WTC11 (cell line): Measurements from ENCODE around the gene PGBD5.

Experiments
- ETV6 ChIP-seq: sonication (generic); formaldehyde crosslinking; IDR thresholded peaks from 2 replicates; pipeline ENCODE4 v1.8.1; 2022; ENCODE audit warnings: mild to moderate bottlenecking, missing genetic modification reagents
- FOXP1 ChIP-seq: sonication (generic); formaldehyde crosslinking; IDR thresholded peaks from 2 replicates; pipeline ENCODE4 v1.8.0; 2022; ENCODE audit warnings: missing genetic modification reagents, mild to moderate bottlenecking, moderate library complexity, borderline replicate concordance
- IRF2 ChIP-seq: sonication (generic); formaldehyde crosslinking; IDR thresholded peaks from 2 replicates; pipeline ENCODE4 v1.8.0; 2022; ENCODE audit warnings: low read depth, missing genetic modification reagents, borderline replicate concordance
- JUN ChIP-seq: sonication (generic); formaldehyde crosslinking; IDR thresholded peaks from 2 replicates; pipeline ENCODE4 v1.8.0; 2023; ENCODE audit warnings: mild to moderate bottlenecking, missing genetic modification reagents
- KAT7 ChIP-seq: sonication (generic); formaldehyde crosslinking; IDR thresholded peaks from 2 replicates; pipeline ENCODE4 v1.8.1; 2023; ENCODE audit warnings: missing genetic modification reagents, mild to moderate bottlenecking, borderline replicate concordance
- RELA ChIP-seq: sonication (generic); formaldehyde crosslinking; IDR thresholded peaks from 2 replicates; pipeline ENCODE4 v1.8.1; 2022; ENCODE audit warnings: missing genetic modification reagents, mild to moderate bottlenecking, borderline replicate concordance
- RORB ChIP-seq: fragments of 250-450 bp; sonication (Bioruptor Pico); IDR thresholded peaks from 2 replicates; pipeline ENCODE4 v1.9.0; 2021; ENCODE audit warnings: mild to moderate bottlenecking
- ZNF121 ChIP-seq: sonication (generic); formaldehyde crosslinking; IDR thresholded peaks from 2 replicates; pipeline ENCODE4 v1.8.0; 2023; ENCODE audit warnings: missing genetic modification reagents
- TF ChIP-seq, protein P1 (sequence below): fragments of 200-600 bp; IDR thresholded peaks from 2 replicates; pipeline ENCODE4 v1.8.0; 2022; ENCODE audit warnings: antibody characterized with exemption
- TF ChIP-seq, protein P2 (sequence below): sonication (generic); formaldehyde crosslinking; IDR thresholded peaks from 2 replicates; pipeline ENCODE4 v1.8.0; 2022; ENCODE audit warnings: mild to moderate bottlenecking, missing genetic modification reagents

DNA sequence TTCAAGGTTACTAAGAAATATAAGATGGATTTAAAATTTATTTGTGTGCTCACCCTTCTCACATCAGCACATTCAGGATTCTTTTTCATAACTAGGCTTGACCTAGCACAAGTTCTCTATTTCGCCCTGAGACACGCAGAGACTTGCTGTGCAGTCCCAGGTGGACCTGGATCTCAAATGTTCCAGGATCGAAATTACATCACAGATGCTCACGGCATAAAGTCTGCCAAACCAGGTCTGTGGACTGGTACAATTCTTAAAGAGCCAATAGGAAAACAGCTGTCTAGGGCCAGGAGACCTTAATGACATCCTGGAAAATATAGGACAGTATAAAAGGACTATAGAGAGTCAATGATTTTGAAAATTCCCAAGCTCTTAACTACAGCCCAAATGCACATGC lies 2.2 kb downstream of the PGBD5 start:
- TF ChIP-seq, protein P1, sequence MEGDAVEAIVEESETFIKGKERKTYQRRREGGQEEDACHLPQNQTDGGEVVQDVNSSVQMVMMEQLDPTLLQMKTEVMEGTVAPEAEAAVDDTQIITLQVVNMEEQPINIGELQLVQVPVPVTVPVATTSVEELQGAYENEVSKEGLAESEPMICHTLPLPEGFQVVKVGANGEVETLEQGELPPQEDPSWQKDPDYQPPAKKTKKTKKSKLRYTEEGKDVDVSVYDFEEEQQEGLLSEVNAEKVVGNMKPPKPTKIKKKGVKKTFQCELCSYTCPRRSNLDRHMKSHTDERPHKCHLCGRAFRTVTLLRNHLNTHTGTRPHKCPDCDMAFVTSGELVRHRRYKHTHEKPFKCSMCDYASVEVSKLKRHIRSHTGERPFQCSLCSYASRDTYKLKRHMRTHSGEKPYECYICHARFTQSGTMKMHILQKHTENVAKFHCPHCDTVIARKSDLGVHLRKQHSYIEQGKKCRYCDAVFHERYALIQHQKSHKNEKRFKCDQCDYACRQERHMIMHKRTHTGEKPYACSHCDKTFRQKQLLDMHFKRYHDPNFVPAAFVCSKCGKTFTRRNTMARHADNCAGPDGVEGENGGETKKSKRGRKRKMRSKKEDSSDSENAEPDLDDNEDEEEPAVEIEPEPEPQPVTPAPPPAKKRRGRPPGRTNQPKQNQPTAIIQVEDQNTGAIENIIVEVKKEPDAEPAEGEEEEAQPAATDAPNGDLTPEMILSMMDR = no peak
- TF ChIP-seq RORB (CRISPR knock-in tag) (no peak), KAT7 (CRISPR knock-in tag) (no peak), FOXP1 (CRISPR knock-in tag) (no peak), ETV6 (no peak), RELA (CRISPR knock-in tag) (no peak), IRF2 (CRISPR knock-in tag) (no peak), ZNF121 (CRISPR knock-in tag) (no peak), JUN (CRISPR knock-in tag) (no peak)
- TF ChIP-seq, protein P2, sequence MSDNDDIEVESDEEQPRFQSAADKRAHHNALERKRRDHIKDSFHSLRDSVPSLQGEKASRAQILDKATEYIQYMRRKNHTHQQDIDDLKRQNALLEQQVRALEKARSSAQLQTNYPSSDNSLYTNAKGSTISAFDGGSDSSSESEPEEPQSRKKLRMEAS = no peak
